ENCODE results near the gene MIGA2.

DNA sequence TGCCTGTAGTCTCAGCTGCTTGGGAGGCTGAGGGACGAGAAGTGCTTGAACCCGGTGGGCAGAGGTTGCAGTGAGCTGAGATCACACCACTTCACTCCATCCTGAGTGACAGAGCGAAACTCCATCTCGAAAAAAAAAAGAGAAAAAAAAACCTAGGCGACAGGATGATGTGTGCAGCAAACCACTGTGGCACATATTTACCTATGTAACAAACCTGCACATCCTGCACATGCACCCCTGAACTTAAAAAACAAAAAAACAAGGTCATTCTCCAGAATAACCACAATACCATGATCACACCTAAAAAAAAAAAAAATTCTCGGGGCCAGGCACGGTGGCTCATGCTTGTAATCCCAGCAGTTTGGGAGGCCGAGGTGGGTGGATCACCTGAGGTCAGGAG, 37.0 kb downstream of the MIGA2 start:
- TF ChIP-seq POLR2AphosphoS5 (IDR thresholded peaks at IDR 0.05; ENCODE audit: low read depth, low read length) (no peak), TAF1 (IDR thresholded peaks at IDR 0.05; ENCODE audit: borderline replicate concordance, insufficient read depth, low read length) (no peak), SIN3A (IDR thresholded peaks at IDR 0.05; ENCODE audit: borderline replicate concordance, insufficient read depth, low read length) (no peak), FOXP2 (optimal IDR thresholded peaks at IDR 0.05; ENCODE audit: borderline replicate concordance, extremely low read depth, extremely low read length, insufficient read depth) (no peak)
- TF ChIP-seq, protein P1, sequence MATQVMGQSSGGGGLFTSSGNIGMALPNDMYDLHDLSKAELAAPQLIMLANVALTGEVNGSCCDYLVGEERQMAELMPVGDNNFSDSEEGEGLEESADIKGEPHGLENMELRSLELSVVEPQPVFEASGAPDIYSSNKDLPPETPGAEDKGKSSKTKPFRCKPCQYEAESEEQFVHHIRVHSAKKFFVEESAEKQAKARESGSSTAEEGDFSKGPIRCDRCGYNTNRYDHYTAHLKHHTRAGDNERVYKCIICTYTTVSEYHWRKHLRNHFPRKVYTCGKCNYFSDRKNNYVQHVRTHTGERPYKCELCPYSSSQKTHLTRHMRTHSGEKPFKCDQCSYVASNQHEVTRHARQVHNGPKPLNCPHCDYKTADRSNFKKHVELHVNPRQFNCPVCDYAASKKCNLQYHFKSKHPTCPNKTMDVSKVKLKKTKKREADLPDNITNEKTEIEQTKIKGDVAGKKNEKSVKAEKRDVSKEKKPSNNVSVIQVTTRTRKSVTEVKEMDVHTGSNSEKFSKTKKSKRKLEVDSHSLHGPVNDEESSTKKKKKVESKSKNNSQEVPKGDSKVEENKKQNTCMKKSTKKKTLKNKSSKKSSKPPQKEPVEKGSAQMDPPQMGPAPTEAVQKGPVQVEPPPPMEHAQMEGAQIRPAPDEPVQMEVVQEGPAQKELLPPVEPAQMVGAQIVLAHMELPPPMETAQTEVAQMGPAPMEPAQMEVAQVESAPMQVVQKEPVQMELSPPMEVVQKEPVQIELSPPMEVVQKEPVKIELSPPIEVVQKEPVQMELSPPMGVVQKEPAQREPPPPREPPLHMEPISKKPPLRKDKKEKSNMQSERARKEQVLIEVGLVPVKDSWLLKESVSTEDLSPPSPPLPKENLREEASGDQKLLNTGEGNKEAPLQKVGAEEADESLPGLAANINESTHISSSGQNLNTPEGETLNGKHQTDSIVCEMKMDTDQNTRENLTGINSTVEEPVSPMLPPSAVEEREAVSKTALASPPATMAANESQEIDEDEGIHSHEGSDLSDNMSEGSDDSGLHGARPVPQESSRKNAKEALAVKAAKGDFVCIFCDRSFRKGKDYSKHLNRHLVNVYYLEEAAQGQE (IDR thresholded peaks at IDR 0.05; ENCODE audit: insufficient read depth in 1 of 2, low read depth in 2 of 2, low read length in 2 of 2), result no peak

Measured in PFSK-1 (cell line).